H1 (cell line): ENCODE data around the gene NGEF. TPM values are rescaled to one million over a fixed set of nuclear protein-coding genes. Genes with fewer than 3 reads are reported as not detected.

ENCODE experiments used
- CTCF ChIA-PET: fragments of 300-600 bp; sonication (Branson Sonifier 250); formaldehyde crosslinking; loops from one replicate; lab custom pipeline; 2021; ENCODE audit not compliant: partially characterized antibody; lab: Charles Lee
- POLR2A ChIA-PET: fragments of 300-600 bp; sonication (Branson Sonifier 250); formaldehyde crosslinking; loops from one replicate; lab custom pipeline; 2021; ENCODE audit warnings: inconsistent platforms; ENCODE audit not compliant: partially characterized antibody; lab: Charles Lee
- DNase-seq, 2 experiments: peaks; one replicate each; pipeline versions ENCODE4 v3.0.0 to v3.0.0-alpha.2; 2010 to 2022; ENCODE audit warnings: low spot score in 2 of 2, low read depth in 1 of 2, mixed read lengths in 1 of 2
- FAIRE-seq: peaks from 2 replicates; lab custom pipeline; 2011; peaks lifted over from hg19 to GRCh38; lab: Jason Lieb, UNC
- H2AFZ ChIP-seq: 2 replicates; pipeline ENCODE4 v1.8.1; 2012; ENCODE audit warnings: low read length, inconsistent platforms
- H2AK5ac ChIP-seq: 2 replicates; pipeline ENCODE4 v1.6.1; 2013; ENCODE audit warnings: low read depth, low read length
- H2BK120ac ChIP-seq: replicated peaks from 2 replicates; pipeline ENCODE3; 2013; ENCODE audit warnings: low read depth, low read length, inconsistent platforms
- H2BK12ac ChIP-seq: 2 replicates; pipeline ENCODE4 v1.6.1; 2013; ENCODE audit warnings: low read depth, low read length
- H2BK15ac ChIP-seq: 2 replicates; pipeline ENCODE4 v1.6.1; 2013; ENCODE audit warnings: low read length
- H2BK20ac ChIP-seq: 2 replicates; pipeline ENCODE4 v1.6.1; 2013; ENCODE audit warnings: low read length
- H2BK5ac ChIP-seq: 2 replicates; pipeline ENCODE4 v1.6.1; 2013; ENCODE audit warnings: low read depth, low read length
- H3K14ac ChIP-seq: 2 replicates; pipeline ENCODE4 v1.6.1; 2013; ENCODE audit warnings: inconsistent platforms; ENCODE audit not compliant: insufficient read length
- H3K18ac ChIP-seq: 2 replicates; pipeline ENCODE4 v1.6.1; 2013; ENCODE audit warnings: low read length; ENCODE audit errors: extremely low read depth
- H3K23ac ChIP-seq: 2 replicates; pipeline ENCODE4 v1.6.1; 2013; ENCODE audit warnings: inconsistent platforms; ENCODE audit not compliant: insufficient read length
- H3K23me2 ChIP-seq: 2 replicates; pipeline ENCODE4 v1.6.1; 2013; ENCODE audit warnings: low read depth, low read length
- H3K27ac ChIP-seq: 2 replicates; pipeline ENCODE4 v1.6.1; 2011; ENCODE audit warnings: low read depth, low read length, inconsistent platforms
- H3K27me3 ChIP-seq, 4 experiments: replicated peaks in 1 of 4; 1 replicate in 1 of 4; 2 replicates in 3 of 4; pipeline versions ENCODE4 v1.6.1 to v1.8.1; 2011 to 2013; ENCODE audit warnings: low read length in 3 of 4, mild to moderate bottlenecking in 3 of 4, inconsistent platforms in 2 of 4, mixed read lengths in 2 of 4, moderate library complexity in 1 of 4; ENCODE audit not compliant: control insufficient read depth in 3 of 4, insufficient read depth in 3 of 4; ENCODE audit errors: extremely low read depth in 1 of 4
- H3K36me3 ChIP-seq, 4 experiments: 2 replicates each; pipeline versions ENCODE4 v1.6.1 to v1.8.1; 2011 to 2013; ENCODE audit warnings: mild to moderate bottlenecking in 4 of 4, low read length in 3 of 4, moderate library complexity in 2 of 4, control low read depth in 1 of 4, inconsistent platforms in 1 of 4; ENCODE audit not compliant: insufficient read depth in 4 of 4, control insufficient read depth in 2 of 4
- H3K4ac ChIP-seq: replicated peaks from 2 replicates; pipeline ENCODE3; 2013; ENCODE audit warnings: low read length, low read depth, mixed read lengths, inconsistent platforms; ENCODE audit not compliant: insufficient read length
- H3K4me1 ChIP-seq, 4 experiments: replicated peaks in 1 of 4; 1 replicate in 1 of 4; 2 replicates in 3 of 4; pipeline versions ENCODE4 v1.6.1 to v1.8.1; 2011 to 2013; ENCODE audit warnings: low read length in 3 of 4, inconsistent platforms in 2 of 4, mixed read lengths in 1 of 4; ENCODE audit not compliant: insufficient read depth in 4 of 4, control insufficient read depth in 3 of 4
- H3K4me2 ChIP-seq, 2 experiments: 2 replicates each; pipeline versions ENCODE4 v1.6.1 to v1.8.1; 2011 to 2013; ENCODE audit warnings: low read depth in 2 of 2, low read length in 2 of 2, control low read depth in 1 of 2, inconsistent platforms in 1 of 2, mild to moderate bottlenecking in 1 of 2; ENCODE audit not compliant: insufficient read depth in 1 of 2
- H3K4me3 ChIP-seq, 4 experiments: fragments of 200-600, 300-600 bp in 1 of 4; sonication (generic), shearing (Covaris generic), sonication (Bioruptor Twin) in 1 of 4; 2 replicates each; pipeline versions ENCODE4 v1.5.1 to v1.8.1; 2011 to 2016; ENCODE audit warnings: low read length in 4 of 4, low read depth in 3 of 4, control low read depth in 2 of 4, inconsistent platforms in 2 of 4, mild to moderate bottlenecking in 2 of 4, mixed read lengths in 1 of 4, moderate library complexity in 1 of 4; ENCODE audit not compliant: insufficient read depth in 2 of 4; ENCODE audit errors: extremely low read depth in 1 of 4
- H3K56ac ChIP-seq: replicated peaks from 2 replicates; pipeline ENCODE3; 2013; ENCODE audit warnings: low read depth, mild to moderate bottlenecking, mixed read lengths, low read length, inconsistent platforms; ENCODE audit not compliant: insufficient read length
- H3K79me1 ChIP-seq: 2 replicates; pipeline ENCODE4 v1.6.1; 2013; ENCODE audit warnings: low read depth, low read length, control low read depth
- H3K79me2 ChIP-seq, 2 experiments: 2 replicates each; pipeline versions ENCODE4 v1.6.1 to v1.8.1; 2012 to 2013; ENCODE audit warnings: low read length in 2 of 2, mild to moderate bottlenecking in 2 of 2, inconsistent platforms in 1 of 2; ENCODE audit not compliant: insufficient read depth in 2 of 2, control insufficient read depth in 1 of 2
- H3K9ac ChIP-seq, 4 experiments: replicated peaks in 1 of 4; 1 replicate in 1 of 4; 2 replicates in 3 of 4; pipeline versions ENCODE4 v1.6.1 to v1.8.1; 2011 to 2013; ENCODE audit warnings: low read depth in 3 of 4, low read length in 3 of 4, control low read depth in 2 of 4, mild to moderate bottlenecking in 2 of 4, moderate library complexity in 2 of 4, inconsistent platforms in 1 of 4; ENCODE audit errors: extremely low read depth in 1 of 4
- H3K9me3 ChIP-seq, 2 experiments: 2 replicates each; pipeline versions ENCODE4 v1.6.1 to v1.8.1; 2012 to 2013; ENCODE audit warnings: mild to moderate bottlenecking in 2 of 2, moderate library complexity in 2 of 2, control low read depth in 1 of 2, inconsistent platforms in 1 of 2, low read depth in 1 of 2, low read length in 1 of 2, mixed read lengths in 1 of 2; ENCODE audit not compliant: insufficient read depth in 2 of 2
- H4K20me1 ChIP-seq, 2 experiments: replicated peaks in 1 of 2; 2 replicates each; pipeline versions ENCODE3 to v1.8.1; 2011 to 2013; ENCODE audit warnings: inconsistent platforms in 2 of 2, low read length in 2 of 2, mild to moderate bottlenecking in 1 of 2; ENCODE audit not compliant: insufficient read depth in 2 of 2, control insufficient read depth in 1 of 2
- H4K5ac ChIP-seq: 2 replicates; pipeline ENCODE4 v1.6.1; 2013; ENCODE audit warnings: low read length, low read depth, mixed read lengths, inconsistent platforms; ENCODE audit not compliant: insufficient read length
- H4K8ac ChIP-seq: 2 replicates; pipeline ENCODE4 v1.8.0; 2013; ENCODE audit warnings: mild to moderate bottlenecking, moderate library complexity, low read length, inconsistent platforms; ENCODE audit not compliant: insufficient read depth; ENCODE audit errors: extremely low read depth
- H4K91ac ChIP-seq: replicated peaks from 2 replicates; pipeline ENCODE3; 2013; ENCODE audit warnings: low read length, mixed read lengths, inconsistent platforms; ENCODE audit not compliant: insufficient read length
- BCL11A ChIP-seq, 2 experiments: IDR thresholded peaks; one replicate each; pipeline ENCODE4 v1.6.1; 2011; ENCODE audit warnings: low read depth in 2 of 2, low read length in 2 of 2, mild to moderate bottlenecking in 2 of 2
- HDAC2 ChIP-seq, 2 experiments: fragments of 300-600 bp in 1 of 2; sonication (generic) in 1 of 2; IDR thresholded peaks; 2 replicates each; pipeline ENCODE4 v1.6.1; 2011 to 2012; ENCODE audit warnings: low read depth in 2 of 2, low read length in 2 of 2, mild to moderate bottlenecking in 2 of 2, moderate library complexity in 2 of 2, borderline replicate concordance in 1 of 2, inconsistent platforms in 1 of 2
- HDAC6 ChIP-seq: IDR thresholded peaks from one replicate; pipeline ENCODE4 v1.7.1; 2012; ENCODE audit warnings: low read depth, mild to moderate bottlenecking, inconsistent platforms, low read length, moderate library complexity
- KDM1A ChIP-seq: fragments of 200-600, 300-600 bp; sonication (generic); IDR thresholded peaks from 2 replicates; pipeline ENCODE4 v1.7.1; 2016; ENCODE audit warnings: mild to moderate bottlenecking, low read length, borderline replicate concordance
- KDM4A ChIP-seq: IDR thresholded peaks from one replicate; pipeline ENCODE4 v1.7.1; 2012; ENCODE audit warnings: low read depth, mild to moderate bottlenecking, moderate library complexity, low read length, inconsistent platforms; ENCODE audit not compliant: severe bottlenecking
- MAX ChIP-seq: IDR thresholded peaks from 2 replicates; pipeline ENCODE4 v1.6.1; 2012; ENCODE audit warnings: inconsistent platforms
- POLR2AphosphoS5 ChIP-seq: IDR thresholded peaks from 2 replicates; pipeline ENCODE4 v1.6.1; 2011; ENCODE audit warnings: low read depth, low read length
- POU5F1 ChIP-seq: IDR thresholded peaks from 2 replicates; pipeline ENCODE4 v1.6.1; 2011; ENCODE audit warnings: low read depth, mild to moderate bottlenecking, low read length, moderate library complexity
- SIRT6 ChIP-seq: IDR thresholded peaks from one replicate; pipeline ENCODE4 v1.7.1; 2012; ENCODE audit warnings: low read length, inconsistent platforms
- SIX5 ChIP-seq: IDR thresholded peaks from 2 replicates; pipeline ENCODE4 v1.6.1; 2011; ENCODE audit warnings: mild to moderate bottlenecking, low read depth, low read length
- TCF12 ChIP-seq: IDR thresholded peaks from 2 replicates; pipeline ENCODE4 v1.6.1; 2011; ENCODE audit warnings: low read depth, mild to moderate bottlenecking, low read length
- USF2 ChIP-seq: IDR thresholded peaks from 2 replicates; pipeline ENCODE4 v1.6.1; 2011; ENCODE audit warnings: low read length, improper control_type of control experiment
- WGBS, 2 experiments: shearing (Covaris generic) in 1 of 2; methylation state at CpG; one replicate each; pipeline versions ENCODE4 v1.1.6 to v1.1.7; 2013 to 2015; ENCODE audit warnings: low lambda C conversion rate in 2 of 2, mixed read lengths in 2 of 2, inconsistent platforms in 1 of 2, low coverage in 1 of 2, missing lambda C conversion rate in 1 of 2; ENCODE audit not compliant: insufficient replicate concordance in 2 of 2, insufficient coverage in 1 of 2, insufficient read length in 1 of 2; ENCODE audit errors: extremely low coverage in 1 of 2, missing lambda C conversion rate in 1 of 2; 5-methylcytosine and 5-hydroxymethylcytosine counted together
- polyA plus RNA-seq, 7 experiments: library from polyadenylated mRNA; depleted of rRNA in 3 of 7; stranded (reverse) in 5 of 7; unstranded in 2 of 7; fragments of >200 nt in 5 of 7; fragments of 200-250 nt in 2 of 7; gene quantifications; 1 replicate in 5 of 7; 2 replicates in 1 of 7; 4 replicates in 1 of 7; pipeline versions ENCODE4 v1.2.1 to v1.2.3, GENCODE V29; 2011 to 2013; ENCODE audit warnings: missing spikeins in 2 of 7, mixed read lengths in 2 of 7
- total RNA-seq: library from RNA; stranded (reverse); fragmentation: NEBNext Ultra II Directional; extraction: Animal tissue kit (Norgen Biotek cat#: 25700); gene quantifications from 2 replicates; pipeline ENCODE4 v1.2.1, GENCODE V29; 2021

NGEF gene
- total and polyA plus RNA-seq, 2 of the 8 experiments (the other 6 are each of a cell fraction or from before 2014, with no cell fraction given): 2.7 to 3.2 TPM

- Histone ChIP-seq H2BK20ac (no peak overlapping the region), H3K4me3 (no peak overlapping the region), H4K91ac (no peak overlapping the region), H3K23ac (no peak overlapping the region), H3K18ac (no peak overlapping the region), H4K5ac (no peak overlapping the region), H3K9me3 (no peaks in the 10 kb centered on the region), H2BK5ac (no peak overlapping the region), H2BK12ac (no peak overlapping the region), H3K79me2 (no peaks in the 10 kb centered on the region), H2BK120ac (no peak overlapping the region), H3K36me3 (no peaks in the 10 kb centered on the region), H2BK15ac (no peak overlapping the region), H4K20me1 (no peaks in the 10 kb centered on the region), H3K4ac (no peak overlapping the region), H3K27me3 (no peaks in the 10 kb centered on the region), H2AFZ (no peak overlapping the region), H3K9ac (no peak overlapping the region), H2AK5ac (no peak overlapping the region), H3K4me2 (no peak overlapping the region), H3K14ac (no peak overlapping the region), H3K79me1 (no peaks in the 10 kb centered on the region), H3K56ac (no peak overlapping the region), H3K27ac (no peak overlapping the region), H3K4me1 (no peaks in the 10 kb centered on the region), H4K8ac (no peak overlapping the region), H3K23me2 (no peaks in the 10 kb centered on the region)
- POLR2A ChIA-PET: no interaction called here
- FAIRE-seq (no peak), DNase-seq (no peak)
- CTCF ChIA-PET: interaction anchor here (0.7 to 2.1 kb wide), 5 partner anchors 9 to 479 kb away, joined by 3 to 8 read pairs (median 3); no protein-coding TSS in a partner anchor
- WGBS, 2 experiments: 84% methylated on average over 19 of the region's 19 CpGs; no CpG with 5 or more reads in 1 of the 2 experiments
- no peak for TF ChIP-seq HDAC2 (IDR thresholded peaks at IDR 0.05; ENCODE audit: borderline replicate concordance in 1 of 2, low read depth in 2 of 2, low read length in 2 of 2)
- no peak for TF ChIP-seq TCF12
- TF ChIP-seq KDM4A: no peak
- TF ChIP-seq MAX: no peak
- no peak for TF ChIP-seq SIX5
- TF ChIP-seq SIRT6: no peak
- TF ChIP-seq POU5F1: no peak
- TF ChIP-seq BCL11A (IDR thresholded peaks at IDR 0.05; ENCODE audit: low read depth in 2 of 2, low read length in 2 of 2): no peak
- TF ChIP-seq POLR2AphosphoS5: no peak
- no peak for TF ChIP-seq KDM1A
- no peak for TF ChIP-seq HDAC6
- TF ChIP-seq USF2: no peak
Measured at GRCh38 chr2:233002829-233003657, 10.0 kb downstream of the NGEF start.
